NCI-H2227 (cell line): ENCODE results near the gene CTRL.
A peak's percentile ranks its signal among the peaks of the same experiment; 100 is the strongest.

Experiments used
- DNase-seq: peaks from one replicate; lab custom pipeline; 2025; ENCODE audit not compliant: unreplicated experiment; lab: John Stamatoyannopoulos, UW

Gene CTRL

DNA sequence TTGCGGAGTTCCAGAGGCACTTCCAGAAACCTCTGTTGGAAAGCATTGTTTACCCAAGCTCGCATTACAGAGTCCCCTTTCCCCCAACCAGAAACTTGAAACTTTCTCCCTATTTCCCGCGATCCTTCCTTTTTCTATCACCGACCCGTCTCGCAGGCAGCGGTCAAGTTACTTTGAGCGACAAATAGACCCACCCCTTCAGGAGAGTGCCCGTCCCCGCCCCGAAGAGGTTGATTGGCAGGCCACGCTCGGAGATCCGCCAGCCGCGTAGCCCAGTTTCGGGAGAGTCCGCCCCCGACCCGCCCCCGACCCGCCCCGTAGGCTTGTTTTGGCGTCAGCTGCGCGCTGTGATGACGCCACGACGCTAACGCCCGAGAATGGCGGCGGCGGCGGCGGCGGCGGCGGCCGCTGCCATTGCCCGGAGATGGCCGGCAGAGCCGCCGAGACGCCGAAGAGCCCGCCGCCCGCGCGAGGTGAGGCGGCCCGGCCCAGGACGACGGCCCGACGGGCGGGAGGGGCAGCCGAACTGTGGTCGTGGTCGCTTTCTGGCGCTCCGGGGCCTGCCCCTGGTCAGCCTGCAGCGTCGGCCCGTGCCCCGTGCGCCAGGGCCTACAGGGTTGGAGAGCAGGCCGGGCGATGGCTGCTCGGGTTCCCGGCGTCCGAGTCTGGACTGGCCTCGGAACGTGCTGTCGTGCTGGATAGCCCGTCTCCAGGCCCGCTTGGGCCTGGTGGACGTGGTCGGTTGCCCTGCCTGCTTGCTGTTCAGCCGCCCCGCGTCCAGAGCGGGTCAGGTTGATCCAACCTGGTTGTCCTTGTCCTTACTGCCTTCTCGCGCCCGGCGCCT, 38.5 kb downstream of the CTRL start, which contains the start of gene PSKH1:
TSS of gene PSKH1 (plus strand) at position 356 of the 844 bp plus-strand sequence. CDS start 15,496 bp downstream, outside the sequence.
- peak; percentile 94 for DNase-seq

DNA sequence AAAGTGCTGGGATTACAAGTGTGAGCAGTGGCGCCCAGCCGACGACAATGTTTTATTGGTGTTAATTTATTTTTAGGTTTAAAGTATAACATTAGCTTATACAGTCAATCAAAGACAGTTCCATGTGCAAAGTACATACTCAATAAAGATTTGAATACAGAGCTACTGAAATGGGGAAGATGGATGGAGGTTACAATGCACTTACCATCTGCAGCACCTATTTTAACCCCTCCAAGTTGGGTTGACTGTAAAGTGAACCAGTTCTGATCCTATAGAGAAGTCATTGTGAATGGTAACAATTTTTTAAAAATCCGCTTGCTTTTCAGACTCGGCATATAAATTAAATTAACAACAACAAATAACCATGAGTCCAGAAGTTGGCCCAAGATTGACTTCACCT, 39.3 kb downstream of the CTRL start:
- no peak for DNase-seq

DNA sequence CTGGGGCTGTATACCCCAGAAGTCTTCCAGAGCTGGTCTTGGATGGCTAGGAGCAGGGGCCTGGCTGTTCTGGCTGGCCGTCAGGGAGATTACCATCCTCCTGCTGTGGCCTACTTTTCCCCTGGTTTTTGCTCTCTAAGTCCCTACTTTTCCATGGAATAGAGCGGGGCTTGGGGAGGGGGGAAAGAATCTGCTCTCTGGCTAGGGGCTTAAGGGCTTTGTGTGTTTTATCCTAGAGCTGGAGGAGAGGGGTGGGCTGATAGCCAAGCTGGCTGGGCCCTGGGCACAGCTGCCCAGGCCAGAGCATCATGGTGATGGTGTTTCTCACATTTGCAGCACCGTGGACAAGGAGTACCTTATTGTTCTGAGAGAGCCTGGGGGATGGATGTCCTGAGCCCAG, 43.3 kb downstream of the CTRL start:
- DNase-seq = no peak

DNA sequence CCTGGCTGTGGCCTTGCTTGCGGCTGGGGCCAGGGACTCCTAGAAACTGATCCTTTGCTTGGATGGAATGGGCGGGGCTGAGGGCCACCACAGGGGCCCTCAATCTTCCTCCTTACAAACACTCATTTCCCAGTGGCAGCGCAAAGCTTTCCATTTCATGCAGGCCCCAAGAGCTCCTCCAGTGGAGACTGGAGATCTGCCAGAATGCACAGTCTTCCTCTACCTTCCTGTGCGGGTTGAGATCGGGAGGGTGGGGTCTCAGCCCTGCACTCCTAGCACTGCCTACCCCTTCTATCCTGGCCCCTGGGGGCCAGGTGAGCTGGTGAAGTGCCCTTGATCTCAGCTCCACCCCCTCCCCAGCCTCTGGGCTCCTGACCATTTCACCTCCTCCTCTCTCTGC, 45.3 kb downstream of the CTRL start:
- no peak for DNase-seq

DNA sequence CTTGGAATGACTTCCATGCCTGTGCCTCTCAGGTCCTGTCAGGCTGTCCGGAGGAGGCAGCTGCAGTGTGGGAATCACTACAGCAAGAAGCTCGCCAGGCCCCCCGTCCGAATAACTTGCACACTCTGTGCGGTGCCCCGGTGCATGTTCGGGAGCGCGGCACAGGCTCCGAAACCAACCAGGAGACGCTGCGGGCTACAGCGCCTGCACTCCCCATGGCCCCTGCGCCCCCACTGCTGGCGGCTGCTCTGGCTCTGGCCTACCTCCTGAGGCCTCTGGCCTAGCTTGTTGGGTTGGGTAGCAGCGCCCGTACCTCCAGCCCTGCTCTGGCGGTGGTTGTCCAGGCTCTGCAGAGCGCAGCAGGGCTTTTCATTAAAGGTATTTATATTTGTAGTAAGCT, 45.7 kb downstream of the CTRL start:
- DNase-seq = no peak

DNA sequence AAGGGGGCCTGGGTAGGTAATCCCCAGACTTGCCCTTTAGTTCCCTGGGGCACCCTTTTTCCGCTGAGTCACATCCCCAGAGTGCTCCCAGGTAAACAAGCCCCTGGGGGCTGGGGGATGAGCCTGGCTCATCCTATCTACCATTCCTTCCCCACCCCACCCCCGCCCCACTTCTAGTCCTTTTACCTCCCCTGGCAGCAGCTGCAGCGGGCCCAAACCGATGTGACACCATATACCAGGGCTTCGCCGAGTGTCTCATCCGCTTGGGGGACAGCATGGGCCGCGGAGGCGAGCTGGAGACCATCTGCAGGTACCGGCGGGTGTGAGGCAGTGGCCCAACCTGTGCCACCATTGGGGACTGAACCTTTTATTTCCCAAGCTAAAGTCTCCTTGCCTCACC, 46.1 kb downstream of the CTRL start:
- no peak for DNase-seq

DNA sequence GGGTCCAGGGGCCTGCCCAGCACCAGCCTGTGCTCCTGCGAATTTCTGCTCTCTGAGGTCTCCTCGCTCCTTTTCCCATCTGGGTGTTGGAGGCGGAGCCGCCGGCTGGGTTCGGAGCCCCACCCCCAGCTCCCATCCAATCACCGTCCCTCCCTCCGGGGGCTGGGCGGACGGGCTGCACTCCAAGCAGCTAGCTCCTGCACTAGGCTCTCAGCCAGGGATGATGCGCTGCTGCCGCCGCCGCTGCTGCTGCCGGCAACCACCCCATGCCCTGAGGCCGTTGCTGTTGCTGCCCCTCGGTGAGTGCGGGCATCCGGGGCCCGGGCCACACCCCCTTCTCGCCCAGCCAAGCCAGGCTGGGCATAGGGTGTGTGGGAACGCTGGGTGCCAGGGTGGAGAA, 47.0 kb downstream of the CTRL start, which contains the start of gene NRN1L:
TSS of gene NRN1L (plus strand) at position 202 of the 400 bp plus-strand sequence. CDS start at position 221, 19 bp downstream.
- peak; percentile 88 for DNase-seq

DNA sequence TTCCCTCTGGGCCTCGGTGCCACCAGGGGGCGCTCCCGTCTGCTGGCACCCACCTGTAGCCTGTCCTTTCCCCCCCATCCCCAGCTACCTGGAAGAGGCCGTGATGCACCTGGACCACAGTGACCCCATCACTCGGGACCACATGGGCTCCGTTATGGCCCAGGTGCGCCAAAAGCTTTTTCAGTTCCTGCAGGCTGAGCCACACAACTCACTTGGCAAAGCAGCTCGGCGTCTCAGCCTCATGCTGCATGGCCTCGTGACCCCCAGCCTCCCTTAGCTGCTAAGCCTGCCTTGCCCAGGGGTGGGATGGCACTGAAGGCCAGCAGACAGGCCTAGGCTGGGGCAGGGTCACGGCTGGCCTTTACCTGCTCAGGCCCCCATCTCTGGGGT, 47.8 kb downstream of the CTRL start:
- peak; percentile 50 for DNase-seq

DNA sequence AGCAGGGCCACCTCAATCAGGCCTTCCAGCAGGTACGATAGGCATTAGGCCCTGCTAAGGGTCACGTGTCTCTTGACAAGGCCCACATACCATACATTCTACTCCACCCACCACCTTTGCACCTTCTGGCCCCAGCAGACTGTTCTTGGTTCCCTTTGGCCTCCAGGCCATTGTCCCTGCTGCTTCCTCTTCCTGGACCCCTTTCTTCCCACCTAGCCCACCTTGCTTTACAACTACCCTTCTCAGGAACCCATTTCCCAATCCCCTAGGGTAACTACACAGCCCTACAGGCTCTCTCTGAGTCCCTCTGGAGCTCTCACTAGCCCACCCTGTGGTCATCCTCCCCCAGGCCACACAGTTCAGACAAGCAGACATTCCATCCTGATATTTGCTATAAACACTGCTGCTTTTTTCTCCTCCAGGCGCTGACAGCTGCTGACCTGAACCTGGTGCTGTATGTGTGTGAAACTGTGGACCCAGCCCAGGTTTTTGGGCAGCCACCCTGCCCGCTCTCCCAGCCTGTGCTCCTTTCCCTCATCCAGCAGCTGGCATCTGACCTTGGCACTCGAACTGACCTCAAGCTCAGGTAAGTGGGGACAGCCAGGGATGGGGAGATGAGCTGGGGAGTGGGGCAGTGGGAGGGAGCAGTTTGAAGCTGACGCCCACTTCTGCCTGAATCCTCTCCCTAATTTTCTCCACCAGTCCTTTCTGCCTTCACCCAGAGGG, 48.4 kb downstream of the CTRL start:
- no peak for DNase-seq

DNA sequence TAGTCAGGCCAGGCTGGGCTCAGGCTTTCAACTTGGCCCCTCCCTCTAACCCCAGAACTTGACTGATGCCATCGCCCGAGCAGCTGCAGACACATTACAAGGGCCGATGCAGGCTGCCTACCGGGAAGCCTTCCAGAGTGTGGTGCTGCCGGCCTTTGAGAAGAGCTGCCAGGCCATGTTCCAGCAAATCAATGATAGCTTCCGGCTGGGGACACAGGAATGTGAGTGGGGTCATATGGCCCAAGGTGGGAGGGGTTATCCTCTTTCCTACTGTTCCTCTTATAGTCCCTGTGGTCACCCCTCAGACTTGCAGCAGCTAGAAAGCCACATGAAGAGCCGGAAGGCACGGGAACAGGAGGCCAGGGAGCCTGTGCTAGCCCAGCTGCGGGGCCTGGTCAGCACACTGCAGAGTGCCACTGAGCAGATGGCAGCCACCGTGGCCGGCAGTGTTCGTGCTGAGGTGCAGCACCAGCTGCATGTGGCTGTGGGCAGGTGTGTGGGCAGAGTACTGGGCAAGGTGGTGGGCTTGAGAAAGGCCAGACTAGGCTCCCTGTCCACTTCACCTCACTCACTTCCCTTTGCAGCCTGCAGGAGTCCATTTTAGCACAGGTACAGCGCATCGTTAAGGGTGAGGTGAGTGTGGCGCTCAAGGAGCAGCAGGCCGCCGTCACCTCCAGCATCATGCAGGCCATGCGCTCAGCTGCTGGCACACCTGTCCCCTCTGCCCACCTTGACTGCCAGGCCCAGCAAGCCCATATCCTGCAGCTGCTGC, 49.1 kb downstream of the CTRL start:
- no peak for DNase-seq

DNA sequence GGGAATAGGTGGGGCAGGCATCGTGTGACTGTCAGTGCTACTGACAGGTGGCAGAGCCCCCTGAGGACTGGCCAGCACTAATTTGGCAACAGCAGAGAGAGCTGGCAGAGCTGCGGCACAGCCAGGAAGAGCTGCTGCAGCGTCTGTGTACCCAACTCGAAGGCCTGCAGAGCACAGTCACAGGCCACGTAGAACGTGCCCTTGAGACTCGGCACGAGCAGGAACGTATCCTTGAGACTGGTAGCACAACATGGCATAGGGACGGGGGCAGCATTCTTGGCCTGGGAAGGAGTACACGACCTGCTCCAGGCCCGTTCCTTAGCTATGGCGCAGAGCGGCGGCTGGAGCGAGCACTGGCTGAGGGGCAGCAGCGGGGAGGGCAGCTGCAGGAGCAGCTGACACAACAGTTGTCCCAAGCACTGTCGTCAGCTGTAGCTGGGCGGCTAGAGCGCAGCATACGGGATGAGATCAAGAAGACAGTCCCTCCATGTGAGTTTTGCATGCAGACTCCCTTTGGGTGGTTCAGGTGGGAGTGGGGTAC, 50.0 kb downstream of the CTRL start:
- no peak for DNase-seq

DNA sequence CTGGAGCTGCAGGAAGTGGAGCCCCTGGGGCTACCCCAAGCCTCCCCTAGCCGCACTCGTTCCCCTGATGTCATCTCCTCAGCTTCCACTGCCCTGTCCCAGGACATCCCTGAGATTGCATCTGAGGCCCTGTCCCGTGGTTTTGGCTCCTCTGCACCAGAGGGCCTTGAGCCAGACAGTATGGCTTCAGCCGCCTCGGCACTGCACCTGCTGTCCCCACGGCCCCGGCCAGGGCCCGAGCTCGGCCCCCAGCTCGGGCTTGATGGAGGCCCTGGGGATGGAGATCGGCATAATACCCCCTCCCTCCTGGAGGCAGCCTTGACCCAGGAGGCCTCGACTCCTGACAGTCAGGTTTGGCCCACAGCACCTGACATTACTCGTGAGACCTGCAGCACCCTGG, 51.1 kb downstream of the CTRL start:
- no peak for DNase-seq

DNA sequence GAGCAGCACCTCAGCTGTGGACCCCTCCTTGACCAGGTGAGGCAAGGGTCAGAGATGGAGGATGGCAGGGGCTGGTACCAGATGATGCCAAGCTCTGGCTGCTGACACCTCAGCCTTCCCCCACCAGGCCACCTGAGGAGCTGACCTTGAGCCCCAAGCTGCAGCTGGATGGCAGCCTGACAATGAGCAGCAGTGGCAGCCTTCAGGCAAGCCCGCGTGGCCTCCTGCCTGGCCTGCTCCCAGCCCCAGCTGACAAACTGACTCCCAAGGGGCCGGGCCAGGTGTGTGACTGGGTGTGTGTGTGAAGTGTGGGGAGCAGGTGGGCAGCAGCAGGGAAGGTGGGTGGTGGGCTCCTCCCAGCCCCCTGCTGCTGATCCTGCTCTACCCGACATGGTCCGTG, 51.7 kb downstream of the CTRL start:
- DNase-seq = no peak
